ENCODE measurements around the gene PODXL2. TPM values are rescaled to one million over a fixed set of nuclear protein-coding genes. Genes with fewer than 3 reads are reported as not detected.

Gene PODXL2
- total RNA-seq, 2 experiments from 2014 or later, result 4.0 to 4.2 TPM

DNA sequence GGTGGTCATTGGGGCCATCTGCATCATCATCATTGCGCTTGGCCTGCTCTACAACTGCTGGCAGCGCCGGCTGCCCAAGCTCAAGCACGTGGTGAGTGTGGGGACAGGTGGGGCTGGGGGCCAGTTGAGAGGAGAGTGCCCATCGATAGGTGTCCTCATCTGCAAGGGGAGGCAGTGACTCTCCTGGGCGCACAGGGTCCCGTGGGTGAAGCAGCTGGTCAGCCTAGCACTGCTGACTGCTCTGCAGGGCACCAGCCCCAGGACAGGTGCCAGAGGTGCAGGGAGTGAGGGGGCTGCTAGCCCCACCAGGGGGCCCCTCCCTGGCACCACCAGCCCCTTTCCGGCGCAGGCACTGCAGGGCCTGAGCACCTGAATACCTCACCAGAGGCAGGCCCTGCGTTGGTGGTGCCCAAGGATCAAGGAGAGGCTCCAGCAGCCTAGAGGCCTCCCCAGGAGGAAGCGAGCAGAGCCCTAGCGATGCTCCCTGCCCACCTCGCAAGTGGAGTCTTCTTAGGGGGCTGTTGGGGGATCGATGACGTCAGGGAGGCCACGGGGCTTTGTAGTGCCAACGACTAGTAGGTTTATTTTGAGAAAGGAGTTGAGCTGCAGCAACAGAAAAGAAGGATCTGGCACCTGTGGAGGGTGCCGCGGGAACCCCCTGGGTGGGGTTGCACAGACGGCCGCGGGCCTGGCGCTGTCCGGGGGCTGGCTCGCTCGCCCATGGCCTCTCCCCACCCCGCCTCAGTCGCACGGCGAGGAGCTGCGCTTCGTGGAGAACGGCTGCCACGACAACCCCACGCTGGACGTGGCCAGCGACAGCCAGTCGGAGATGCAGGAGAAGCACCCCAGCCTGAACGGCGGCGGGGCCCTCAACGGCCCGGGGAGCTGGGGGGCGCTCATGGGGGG, 42.8 kb downstream of the PODXL2 start:
- peak in 11 of 14 experiments; percentile 13 to 66 (median 25) for DNase-seq
- H3K4me1 Mint-ChIP-seq (ENCODE audit: low read depth), result peaks cover 40% of the 10 kb centered on the region
- peaks cover 32% of the 10 kb centered on the region for H3K4me1 ChIP-seq (ENCODE audit: insufficient read depth, low read length)
- H3K27me3 Mint-ChIP-seq, result no peaks in the 10 kb centered on the region
- intact Hi-C loops (cut with DNase I, micrococcal nuclease), result loop anchor here (2.0 to 10.0 kb wide), 16 partner anchors 43 to 1754 kb away; partner anchors contain the start of genes TPRA1 (in 2 of the 2), EEFSEC (in 1 of the 2), KLF15 (in 1 of the 2) and MCM2 (in 1 of the 2)
- CTCF ChIA-PET, result interaction anchor here (0.9 to 1.0 kb wide), 2 partner anchors 19 to 22 kb away, joined by 3 read pairs; no protein-coding TSS in a partner anchor
- peaks cover 22% of the 10 kb centered on the region for H3K36me3 Mint-ChIP-seq (ENCODE audit: low read depth)
- H3K4me3 Mint-ChIP-seq, result peak overlapping the region; percentile 97
- H3K36me3 ChIP-seq (ENCODE audit: insufficient read depth, low read length), result peaks cover 7% of the 10 kb centered on the region
- no peaks in the 10 kb centered on the region for H3K9me3 Mint-ChIP-seq
- POLR2A ChIA-PET, result interaction anchor here (0.7 to 3.2 kb wide), 11 partner anchors 12 to 1645 kb away, joined by 3 to 23 read pairs (median 5); partner anchors contain the start of genes MCM2, SLC41A3 and TPRA1
- no peaks in the 10 kb centered on the region for H3K27me3 ChIP-seq (ENCODE audit: control insufficient read depth in 1 of 2, insufficient read depth in 2 of 2, low read length in 2 of 2)
- TF ChIP-seq, protein P1, sequence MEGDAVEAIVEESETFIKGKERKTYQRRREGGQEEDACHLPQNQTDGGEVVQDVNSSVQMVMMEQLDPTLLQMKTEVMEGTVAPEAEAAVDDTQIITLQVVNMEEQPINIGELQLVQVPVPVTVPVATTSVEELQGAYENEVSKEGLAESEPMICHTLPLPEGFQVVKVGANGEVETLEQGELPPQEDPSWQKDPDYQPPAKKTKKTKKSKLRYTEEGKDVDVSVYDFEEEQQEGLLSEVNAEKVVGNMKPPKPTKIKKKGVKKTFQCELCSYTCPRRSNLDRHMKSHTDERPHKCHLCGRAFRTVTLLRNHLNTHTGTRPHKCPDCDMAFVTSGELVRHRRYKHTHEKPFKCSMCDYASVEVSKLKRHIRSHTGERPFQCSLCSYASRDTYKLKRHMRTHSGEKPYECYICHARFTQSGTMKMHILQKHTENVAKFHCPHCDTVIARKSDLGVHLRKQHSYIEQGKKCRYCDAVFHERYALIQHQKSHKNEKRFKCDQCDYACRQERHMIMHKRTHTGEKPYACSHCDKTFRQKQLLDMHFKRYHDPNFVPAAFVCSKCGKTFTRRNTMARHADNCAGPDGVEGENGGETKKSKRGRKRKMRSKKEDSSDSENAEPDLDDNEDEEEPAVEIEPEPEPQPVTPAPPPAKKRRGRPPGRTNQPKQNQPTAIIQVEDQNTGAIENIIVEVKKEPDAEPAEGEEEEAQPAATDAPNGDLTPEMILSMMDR (IDR thresholded peaks at IDR 0.05), result no peak
- peak overlapping the region; percentile 98 for H3K27ac Mint-ChIP-seq
- H3K4me3 ChIP-seq (ENCODE audit: low read length), result peak overlapping the region; percentile 73
- no peaks in the 10 kb centered on the region for H3K9me3 ChIP-seq (ENCODE audit: control insufficient read depth in 1 of 2, insufficient read depth in 1 of 2, low read length in 2 of 2)
- ATAC-seq (ENCODE audit: poor library complexity), result peak; percentile 16
- H3K27ac ChIP-seq (ENCODE audit: low read depth in 1 of 2, low read length in 2 of 2), result peak overlapping the region; percentile 64 to 79

DNA sequence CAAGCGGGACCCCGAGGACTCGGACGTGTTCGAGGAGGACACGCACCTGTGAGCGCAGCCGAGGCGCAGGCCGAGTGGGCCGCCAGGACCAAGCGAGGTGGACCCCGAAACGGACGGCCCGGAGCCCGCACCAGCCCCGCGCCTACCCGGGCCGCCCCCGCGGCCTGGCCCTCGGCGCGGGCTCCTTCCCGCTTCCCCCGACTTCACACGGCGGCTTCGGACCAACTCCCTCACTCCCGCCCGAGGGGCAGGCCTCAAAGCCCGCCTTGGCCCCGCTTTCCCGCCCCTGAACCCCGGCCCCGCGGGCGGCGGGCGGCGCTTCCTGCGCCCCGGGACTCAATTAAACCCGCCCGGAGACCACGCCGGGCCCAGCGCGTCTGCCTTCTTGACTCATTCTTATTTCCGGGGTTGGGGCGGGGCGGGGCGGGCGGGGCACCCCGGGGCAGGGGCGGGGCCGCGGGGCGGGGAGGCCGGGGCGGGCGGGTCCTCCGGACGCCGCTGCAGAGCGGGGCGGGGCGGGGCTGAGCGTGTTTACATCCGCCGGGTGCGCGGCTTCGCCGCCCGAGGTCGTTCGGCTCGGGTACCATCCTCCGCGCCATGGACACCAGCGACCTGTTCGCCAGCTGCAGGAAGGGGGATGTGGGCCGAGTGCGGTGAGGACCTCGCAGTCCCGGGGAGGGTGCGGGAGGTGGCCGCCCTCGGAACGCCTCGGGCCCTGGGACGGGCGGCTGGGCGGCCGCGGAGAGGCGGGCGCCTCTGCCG, 43.6 kb downstream of the PODXL2 start, which contains the start of gene ABTB1:
ABTB1 (plus strand) TSS at position 524 of the 762 bp plus-strand sequence; CDS start at position 598, 74 bp downstream.
- H3K4me1 ChIP-seq (ENCODE audit: insufficient read depth, low read length), result peaks cover 32% of the 10 kb centered on the region
- CTCF ChIA-PET, result interaction anchor here (0.9 kb wide), 1 partner anchor 20 kb away, joined by 3 read pairs; no protein-coding TSS in a partner anchor
- TF ChIP-seq, protein P1 (IDR thresholded peaks at IDR 0.05), result no peak
- H3K9me3 ChIP-seq (ENCODE audit: control insufficient read depth in 1 of 2, insufficient read depth in 1 of 2, low read length in 2 of 2), result no peaks in the 10 kb centered on the region
- H3K27me3 ChIP-seq (ENCODE audit: control insufficient read depth in 1 of 2, insufficient read depth in 2 of 2, low read length in 2 of 2), result no peaks in the 10 kb centered on the region
- H3K4me3 ChIP-seq (ENCODE audit: low read length), result peak within 1 kb of the TSS; percentile 73
- POLR2A ChIA-PET, result interaction anchor here (0.7 to 3.2 kb wide), 13 partner anchors 9 to 1644 kb away, joined by 3 to 23 read pairs (median 4); partner anchors contain the start of genes MCM2, SLC41A3 and TPRA1
- intact Hi-C loops (cut with DNase I, micrococcal nuclease), result loop anchor here (2.0 to 10.0 kb wide), 16 partner anchors 44 to 1755 kb away; partner anchors contain the start of genes TPRA1 (in 2 of the 2), EEFSEC (in 1 of the 2), KLF15 (in 1 of the 2) and MCM2 (in 1 of the 2)
- Mint-ChIP-seq H3K9me3 (no peaks in the 10 kb centered on the region), H3K4me3 (peak within 1 kb of the TSS; percentile 97), H3K27ac (peak within 1 kb of the TSS; percentile 98), H3K27me3 (no peaks in the 10 kb centered on the region), H3K36me3 (ENCODE audit: low read depth) (peaks cover 25% of the 10 kb centered on the region), H3K4me1 (ENCODE audit: low read depth) (peaks cover 40% of the 10 kb centered on the region)
- peaks cover 15% of the 10 kb centered on the region for H3K36me3 ChIP-seq (ENCODE audit: insufficient read depth, low read length)
- peak; percentile 75 to 94 (median 86) for DNase-seq
- ATAC-seq (ENCODE audit: poor library complexity), result peak; percentile 83
- H3K27ac ChIP-seq (ENCODE audit: low read depth in 1 of 2, low read length in 2 of 2), result peak within 1 kb of the TSS; percentile 64 to 79

All from CD4-positive, alpha-beta T cell (primary cell).